ENCODE data around the gene DNAJC13. TPM values are rescaled to one million over a fixed set of nuclear protein-coding genes. Genes with fewer than 3 reads are reported as not detected.
A peak's percentile ranks its signal among the peaks of the same experiment; 100 is the strongest.
"Not testable (repeated sequence)": the region's sequence is repeated elsewhere in the genome, so short reads cannot be mapped to it uniquely, and the experiment has no call there.

DNAJC13 gene
- total RNA-seq, 1 experiment from 2014 or later: 27.2 TPM

DNA sequence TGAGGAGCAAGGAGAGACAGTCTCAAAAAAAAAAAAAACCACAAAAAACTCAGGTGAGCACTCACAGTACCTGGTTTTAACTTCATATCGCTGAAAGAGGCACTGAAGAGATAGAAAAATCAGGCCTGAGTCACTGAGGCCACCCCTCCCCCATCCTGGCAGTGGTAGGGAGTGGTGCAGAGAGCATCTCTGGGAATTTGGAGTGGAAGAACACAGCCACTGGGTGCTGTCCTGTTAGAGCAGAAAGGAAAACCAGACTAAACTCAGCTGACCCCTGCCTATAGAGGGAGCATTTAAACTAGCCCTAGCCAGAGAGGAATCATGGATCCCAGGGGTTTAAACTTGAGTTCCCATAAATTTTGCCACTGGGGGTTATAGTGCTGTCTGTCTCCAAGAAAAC is 22.2 kb upstream of the DNAJC13 start:
- Histone ChIP-seq H3K4me1 (no peaks in the 10 kb centered on the region), H3K4me3 (no peak overlapping the region), H3K9me3 (replicated peaks) (no peaks in the 10 kb centered on the region), H3K27me3 (no peaks in the 10 kb centered on the region), H3K27ac (no peak overlapping the region), H3K36me3 (no peaks in the 10 kb centered on the region)
- DNase-seq: no peak

DNA sequence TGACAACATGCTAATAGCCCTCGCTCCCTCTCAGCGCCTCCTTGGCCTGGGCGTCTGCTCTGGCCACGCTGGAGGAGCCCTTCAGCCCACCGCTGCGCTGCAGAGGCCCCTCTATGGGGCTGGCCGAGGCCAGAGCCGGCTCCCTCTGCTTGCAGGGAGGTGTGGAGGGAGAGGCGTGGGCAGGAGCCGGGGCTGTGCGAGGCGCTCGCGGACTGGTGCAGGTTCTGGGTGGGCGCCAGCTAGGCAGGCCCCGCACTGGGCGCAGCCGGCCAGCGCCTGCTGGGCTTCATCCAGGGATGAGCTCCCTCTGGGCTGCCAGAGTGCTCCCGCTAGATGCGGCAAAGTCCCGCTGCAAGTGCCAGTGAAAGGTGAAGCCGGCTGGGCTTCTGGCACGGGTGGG is 21.0 kb upstream of the DNAJC13 start:
- H3K9me3 ChIP-seq (replicated peaks): no peaks in the 10 kb centered on the region
- no peak for DNase-seq

DNA sequence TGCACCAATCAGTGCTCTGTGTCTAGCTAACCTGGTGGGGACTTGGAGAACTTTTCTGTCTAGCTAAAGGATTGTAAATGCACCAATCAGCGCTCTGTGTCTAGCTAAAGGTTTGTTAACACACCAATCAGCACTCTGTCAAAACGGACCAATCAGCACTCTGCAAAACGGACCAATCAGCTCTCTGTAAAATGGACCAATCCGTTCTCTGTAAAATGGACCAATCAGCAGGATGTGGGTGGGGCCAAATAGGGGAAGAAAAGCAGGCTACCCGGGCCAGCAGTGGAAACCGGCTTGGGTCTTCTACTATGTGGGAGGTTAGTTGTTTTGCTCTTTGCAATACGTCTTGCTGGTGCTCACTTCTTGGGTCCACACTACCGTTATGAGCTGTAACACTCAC is 20.5 kb upstream of the DNAJC13 start:
- H3K9me3 ChIP-seq (replicated peaks); H3K27me3 ChIP-seq; H3K4me3 ChIP-seq; H3K4me1 ChIP-seq; H3K36me3 ChIP-seq; H3K27ac ChIP-seq: not testable (repeated sequence)
- DNase-seq: peak; percentile 8 to 15

More for the DNA sequence above, 21.0 kb upstream of the DNAJC13 start:
- Histone ChIP-seq H3K27ac (no peak overlapping the region), H3K36me3 (no peaks in the 10 kb centered on the region), H3K4me1 (no peaks in the 10 kb centered on the region), H3K4me3 (no peak overlapping the region), H3K27me3 (no peaks in the 10 kb centered on the region)

DNA sequence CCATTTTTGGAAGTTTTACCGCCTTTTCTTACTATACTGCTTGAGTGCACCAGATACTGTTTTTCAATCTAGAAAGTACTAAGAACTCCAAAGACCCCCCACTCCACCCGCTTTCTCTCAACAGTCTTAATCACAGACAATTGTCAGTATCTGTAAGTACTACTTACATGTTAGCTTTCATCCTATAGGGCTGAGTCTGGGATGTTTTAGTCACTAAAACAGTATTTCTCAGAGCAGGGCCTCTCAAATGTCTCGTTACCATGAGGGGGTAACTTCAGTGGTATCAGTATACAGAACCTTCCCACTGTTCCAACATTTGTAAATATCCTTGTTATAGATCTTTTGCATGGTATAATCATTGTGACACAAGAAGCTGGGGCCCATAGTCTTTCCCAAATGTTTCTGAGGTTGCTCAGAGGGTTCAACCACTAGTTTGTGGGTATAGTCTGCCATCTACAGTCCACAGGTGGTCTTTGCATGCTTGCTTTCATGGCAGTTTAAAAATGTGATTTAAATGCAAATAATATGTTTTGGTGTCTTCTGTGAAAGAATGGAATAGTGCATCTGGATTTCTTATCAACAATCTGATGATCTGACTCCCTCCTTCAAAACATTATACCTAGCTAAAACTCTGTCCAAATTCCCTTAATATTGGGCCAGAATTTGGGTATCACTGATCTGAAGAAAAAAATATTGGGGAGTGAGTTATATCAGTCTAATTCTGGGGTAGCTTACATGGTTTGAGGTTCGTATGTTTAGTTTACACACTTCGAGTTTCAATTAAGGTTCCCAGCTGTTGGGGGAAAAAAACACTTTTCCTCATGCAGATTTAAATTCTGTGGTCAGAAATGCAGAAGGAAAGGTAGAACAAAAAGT is 18.0 kb upstream of the DNAJC13 start:
- H3K4me1 ChIP-seq: no peaks in the 10 kb centered on the region
- peak; percentile 12 to 65 for DNase-seq
- no peaks in the 10 kb centered on the region for H3K36me3 ChIP-seq
- H3K9me3 ChIP-seq (replicated peaks): no peaks in the 10 kb centered on the region
- no peak overlapping the region for H3K4me3 ChIP-seq
- peaks cover 8% of the 10 kb centered on the region for H3K27me3 ChIP-seq
- H3K27ac ChIP-seq: no peak overlapping the region

DNA sequence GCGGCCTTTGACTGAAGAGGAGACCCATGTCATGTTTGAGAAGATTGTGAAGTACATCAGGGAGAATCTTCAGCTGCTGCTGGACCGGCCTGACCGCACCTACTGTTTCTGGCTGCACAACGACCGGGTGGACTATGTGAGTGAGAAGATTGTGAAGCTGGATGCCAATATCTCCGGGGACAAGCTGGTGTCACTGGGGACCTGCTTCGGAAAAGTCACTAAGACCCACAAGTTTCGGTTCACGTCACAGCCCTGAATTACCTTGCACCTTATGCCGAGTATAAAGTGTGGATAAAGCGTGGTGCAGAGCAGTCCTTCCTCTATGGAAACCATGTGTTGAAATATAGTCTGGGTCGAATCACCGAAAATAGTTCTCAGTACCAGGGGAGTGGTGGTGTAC is 16.0 kb upstream of the DNAJC13 start:
- no peak overlapping the region for H3K4me3 ChIP-seq
- H3K27ac ChIP-seq: no peak overlapping the region
- no peaks in the 10 kb centered on the region for H3K4me1 ChIP-seq
- DNase-seq: no peak
- H3K27me3 ChIP-seq: peaks cover 10% of the 10 kb centered on the region
- no peaks in the 10 kb centered on the region for H3K36me3 ChIP-seq
- H3K9me3 ChIP-seq (replicated peaks): no peaks in the 10 kb centered on the region

DNA sequence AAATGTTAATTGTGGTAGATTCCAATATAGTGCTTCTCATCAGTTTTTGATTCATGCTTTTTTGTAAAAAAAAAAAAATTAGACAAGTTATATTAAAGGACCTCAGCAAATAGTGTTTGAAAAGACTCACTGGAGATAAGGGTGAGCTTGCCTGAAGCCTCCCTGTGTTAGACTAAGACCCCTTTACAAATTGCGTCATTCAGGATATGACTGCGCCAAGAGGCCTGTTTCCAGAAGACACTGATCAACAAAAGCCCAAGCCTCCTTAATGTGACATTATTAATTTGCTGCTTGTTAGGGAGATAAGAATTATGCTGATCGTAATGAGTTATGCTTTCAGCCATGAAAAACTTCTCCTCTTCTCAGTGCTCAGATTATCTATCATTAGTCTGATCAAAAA is 13.0 kb upstream of the DNAJC13 start:
- Histone ChIP-seq H3K4me1 (no peaks in the 10 kb centered on the region), H3K27ac (no peak overlapping the region), H3K9me3 (replicated peaks) (no peaks in the 10 kb centered on the region), H3K27me3 (peaks cover 12% of the 10 kb centered on the region), H3K4me3 (no peak overlapping the region), H3K36me3 (no peaks in the 10 kb centered on the region)
- DNase-seq: no peak

DNA sequence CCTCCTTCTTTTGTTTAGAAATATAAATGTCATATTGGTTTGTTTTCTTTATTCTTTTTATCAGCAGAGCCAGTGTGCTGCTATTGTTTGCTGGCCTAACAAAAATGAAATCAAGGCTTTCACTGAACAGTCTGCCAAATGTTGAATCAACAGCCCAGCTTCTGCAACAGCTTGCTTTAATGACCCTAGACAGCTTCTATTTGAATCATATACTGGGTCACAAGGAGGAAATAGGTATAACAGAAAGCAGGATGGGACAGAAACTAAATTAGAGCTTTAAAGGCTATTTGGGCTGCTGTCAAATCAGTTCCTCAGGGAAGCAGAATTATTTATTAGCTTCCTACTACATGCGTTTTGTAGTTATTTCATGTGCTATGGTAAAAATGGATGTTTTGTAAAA is 12.1 kb upstream of the DNAJC13 start:
- H3K36me3 ChIP-seq: no peaks in the 10 kb centered on the region
- peaks cover 12% of the 10 kb centered on the region for H3K27me3 ChIP-seq
- no peak for DNase-seq
- no peak overlapping the region for H3K4me3 ChIP-seq
- H3K4me1 ChIP-seq: no peaks in the 10 kb centered on the region
- no peak overlapping the region for H3K27ac ChIP-seq
- no peaks in the 10 kb centered on the region for H3K9me3 ChIP-seq (replicated peaks)

DNA sequence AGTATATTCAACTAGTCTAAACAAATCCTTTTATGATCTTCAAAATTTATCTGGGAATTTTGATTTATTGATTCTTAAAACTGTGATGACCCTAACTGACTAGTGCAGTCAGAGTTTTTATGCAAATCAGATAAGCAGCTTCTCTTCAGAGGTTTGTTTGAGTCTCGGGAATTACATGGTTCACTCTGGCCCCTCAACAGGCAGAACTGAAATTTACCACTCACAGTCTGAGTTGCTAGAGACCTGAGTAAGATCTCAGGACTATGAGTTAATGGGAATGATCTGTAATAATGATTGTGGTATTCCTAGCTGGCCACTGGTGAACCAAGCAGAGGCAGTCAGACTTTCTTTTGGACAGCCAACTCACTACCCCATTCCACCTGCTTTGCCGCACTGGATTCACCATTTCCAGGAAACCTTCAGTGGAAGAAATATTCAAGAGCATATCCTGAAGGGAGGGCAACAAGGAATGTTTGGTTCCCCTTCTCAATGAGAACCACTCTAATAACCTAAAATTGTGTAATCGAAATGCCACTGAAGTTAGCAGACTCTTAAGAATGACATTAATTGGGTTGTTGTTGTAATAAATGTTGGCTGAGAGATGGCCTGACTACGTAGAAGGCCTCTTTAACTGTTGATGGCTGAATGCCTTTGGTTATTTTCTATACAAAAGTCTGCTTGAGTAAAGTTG is 11.5 kb upstream of the DNAJC13 start:
- Histone ChIP-seq H3K27me3 (peaks cover 12% of the 10 kb centered on the region), H3K9me3 (replicated peaks) (no peaks in the 10 kb centered on the region), H3K4me1 (no peaks in the 10 kb centered on the region), H3K36me3 (no peaks in the 10 kb centered on the region), H3K4me3 (no peak overlapping the region), H3K27ac (no peak overlapping the region)
- no peak for DNase-seq

DNA sequence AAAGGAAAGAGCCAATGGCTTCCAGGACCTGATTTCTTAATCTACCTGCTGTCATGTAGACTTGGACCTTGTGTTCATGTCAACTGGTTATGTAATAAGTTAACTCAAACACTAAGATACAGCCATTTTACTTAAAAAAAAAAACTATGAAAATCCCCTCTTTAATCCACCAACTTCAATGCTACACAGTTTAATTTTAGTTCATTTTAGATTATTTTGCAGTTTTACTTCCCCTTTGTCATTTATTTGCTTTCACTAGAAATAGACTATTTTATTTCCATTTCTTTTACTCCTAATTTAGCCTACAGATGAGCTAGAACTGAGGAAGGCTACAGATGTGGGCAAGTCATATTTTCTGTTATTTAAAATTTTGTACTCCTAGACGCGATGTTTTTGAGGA is 10.7 kb upstream of the DNAJC13 start:
- Histone ChIP-seq H3K4me3 (no peak overlapping the region), H3K9me3 (replicated peaks) (no peaks in the 10 kb centered on the region), H3K27me3 (peaks cover 12% of the 10 kb centered on the region), H3K27ac (no peak overlapping the region), H3K4me1 (no peaks in the 10 kb centered on the region), H3K36me3 (no peaks in the 10 kb centered on the region)
- no peak for DNase-seq

DNA sequence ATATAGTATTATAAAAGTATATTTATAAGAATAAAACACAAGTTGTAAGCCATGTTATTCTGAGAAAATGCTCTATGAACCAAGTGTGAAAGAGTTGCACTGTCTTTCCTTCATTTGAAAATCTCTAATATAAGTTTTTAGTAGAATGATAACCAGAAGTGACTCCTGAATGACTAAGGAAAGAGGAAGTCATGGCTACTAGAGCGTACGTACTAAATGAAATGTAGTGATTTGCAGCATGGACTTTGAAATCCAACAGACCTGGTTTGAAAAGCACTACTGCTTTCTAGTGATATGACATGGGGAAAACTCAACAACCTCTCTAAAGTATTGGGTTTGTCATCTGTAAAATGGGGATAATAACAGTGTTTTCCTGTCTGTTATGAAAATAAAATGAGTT is 10.3 kb upstream of the DNAJC13 start:
- H3K9me3 ChIP-seq (replicated peaks): no peaks in the 10 kb centered on the region
- H3K27me3 ChIP-seq: peaks cover 12% of the 10 kb centered on the region; the same call in 1 of the 2 replicates
- DNase-seq: no peak
- H3K36me3 ChIP-seq: no peaks in the 10 kb centered on the region
- H3K27ac ChIP-seq: no peak overlapping the region
- no peaks in the 10 kb centered on the region for H3K4me1 ChIP-seq
- H3K4me3 ChIP-seq: no peak overlapping the region

DNA sequence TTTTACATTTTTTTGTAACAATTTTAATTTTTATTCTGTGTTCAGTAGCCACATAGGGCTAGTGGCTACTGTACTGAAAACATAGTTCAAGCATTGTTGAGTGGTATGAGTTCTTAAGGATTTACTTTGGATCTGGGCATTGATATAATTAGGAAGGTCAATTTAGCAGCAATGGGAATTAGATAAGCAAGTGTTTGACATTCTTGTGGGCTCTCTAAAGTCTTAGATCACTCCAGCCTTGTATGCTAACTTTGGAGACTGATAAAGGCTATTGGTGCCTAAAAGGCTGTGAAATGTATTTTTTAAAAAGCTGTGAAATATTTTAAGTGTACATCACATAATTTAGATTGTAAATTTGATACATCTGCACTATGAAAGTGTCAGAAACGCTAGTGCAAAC is 2.5 kb upstream of the DNAJC13 start:
- H3K9me3 ChIP-seq (replicated peaks): no peaks in the 10 kb centered on the region
- DNase-seq: no peak
- H3K4me3 ChIP-seq: no peak overlapping the region
- no peaks in the 10 kb centered on the region; the same call in 1 of the 2 replicates for H3K27me3 ChIP-seq
- no peaks in the 10 kb centered on the region for H3K36me3 ChIP-seq
- H3K27ac ChIP-seq: no peak overlapping the region
- H3K4me1 ChIP-seq: no peaks in the 10 kb centered on the region

DNA sequence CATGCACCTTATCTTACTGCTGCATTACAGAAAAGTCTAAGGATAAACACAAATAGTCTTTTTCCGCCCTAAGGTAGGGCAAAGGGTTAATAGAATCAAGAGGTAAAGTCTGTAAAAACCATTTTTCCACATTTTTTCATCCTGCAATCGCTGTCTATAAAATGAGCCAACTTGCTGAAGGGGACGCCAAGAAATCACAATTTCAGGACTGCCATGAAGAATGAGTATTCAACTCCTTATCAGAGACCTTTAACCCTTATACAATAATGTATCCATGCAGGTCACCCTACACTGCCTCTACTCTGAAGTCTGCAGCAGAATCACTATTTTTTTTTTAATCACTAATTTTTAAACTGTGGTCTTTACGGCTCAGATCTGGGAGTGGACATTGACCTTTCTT is 1.1 kb upstream of the DNAJC13 start:
- Histone ChIP-seq H3K36me3 (no peaks in the 10 kb centered on the region), H3K27me3 (no peaks in the 10 kb centered on the region), H3K4me1 (no peaks in the 10 kb centered on the region), H3K27ac (no peak overlapping the region), H3K4me3 (no peak overlapping the region), H3K9me3 (replicated peaks) (no peaks in the 10 kb centered on the region)
- DNase-seq: no peak

DNA sequence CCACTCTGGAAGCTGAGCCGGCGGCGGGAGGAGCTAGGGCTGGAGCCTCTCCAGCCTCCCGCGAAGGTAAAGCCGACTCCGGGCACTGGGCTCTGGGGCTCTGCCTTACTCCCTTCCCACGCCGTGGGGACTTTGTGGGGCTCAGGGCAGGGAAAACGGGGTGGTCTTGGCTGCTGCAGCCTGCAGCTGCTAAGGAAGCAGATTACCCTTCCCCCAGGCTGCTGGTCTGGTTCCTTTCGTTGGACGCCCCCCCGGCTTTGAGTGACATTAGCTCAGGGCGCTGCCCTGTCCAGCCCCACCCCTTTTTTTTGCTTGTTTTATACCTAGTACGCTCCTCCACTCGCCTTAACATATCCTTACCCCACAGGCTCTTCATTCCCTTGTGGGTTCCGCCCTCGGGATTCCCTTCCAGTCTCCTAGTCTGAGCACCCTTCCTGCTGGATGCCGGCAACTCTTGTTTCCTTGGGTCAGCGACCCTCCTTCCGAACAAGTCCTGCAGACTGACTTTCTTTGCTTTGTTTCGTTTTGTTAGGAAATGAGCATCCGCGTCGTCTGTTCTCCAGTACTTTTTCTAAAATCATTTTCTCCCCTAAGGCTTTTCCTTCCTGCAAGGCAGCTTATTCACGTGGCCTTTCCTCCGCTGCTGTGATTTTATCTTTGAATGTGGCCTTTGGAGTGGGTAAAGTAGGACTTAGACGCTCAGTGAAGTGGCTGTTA is 551 bp downstream of the DNAJC13 start:
- H3K36me3 ChIP-seq: no peaks in the 10 kb centered on the region
- H3K27me3 ChIP-seq: no peaks in the 10 kb centered on the region
- DNase-seq: peak; percentile 63 to 65
- no peaks in the 10 kb centered on the region for H3K9me3 ChIP-seq (replicated peaks)
- no peaks in the 10 kb centered on the region for H3K4me1 ChIP-seq
- H3K4me3 ChIP-seq: peak overlapping the region; percentile 82
- peak overlapping the region; percentile 60 for H3K27ac ChIP-seq

DNA sequence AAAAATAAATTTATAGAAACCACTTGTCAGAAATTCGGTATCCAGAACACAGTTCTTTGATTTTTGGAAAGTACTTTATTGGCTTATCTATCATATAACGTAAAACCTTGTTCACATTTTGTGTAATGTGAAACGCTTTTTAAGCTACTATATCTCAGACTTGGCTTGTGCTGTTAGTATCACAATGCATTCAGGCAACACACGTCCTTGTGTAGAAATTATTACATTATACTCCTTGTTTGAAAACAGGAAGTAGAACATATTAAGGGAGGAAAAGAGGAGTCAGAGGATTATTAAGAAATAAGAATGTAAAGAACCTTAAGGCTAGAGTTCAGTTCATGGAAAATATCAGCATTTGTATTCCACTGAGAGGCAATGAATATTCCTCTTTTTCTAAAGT is 1.6 kb downstream of the DNAJC13 start:
- peak overlapping the region; percentile 82 for H3K4me3 ChIP-seq
- no peak overlapping the region for H3K27ac ChIP-seq
- no peaks in the 10 kb centered on the region for H3K9me3 ChIP-seq (replicated peaks)
- H3K4me1 ChIP-seq: no peaks in the 10 kb centered on the region
- H3K36me3 ChIP-seq: no peaks in the 10 kb centered on the region
- DNase-seq: no peak
- no peaks in the 10 kb centered on the region for H3K27me3 ChIP-seq

DNA sequence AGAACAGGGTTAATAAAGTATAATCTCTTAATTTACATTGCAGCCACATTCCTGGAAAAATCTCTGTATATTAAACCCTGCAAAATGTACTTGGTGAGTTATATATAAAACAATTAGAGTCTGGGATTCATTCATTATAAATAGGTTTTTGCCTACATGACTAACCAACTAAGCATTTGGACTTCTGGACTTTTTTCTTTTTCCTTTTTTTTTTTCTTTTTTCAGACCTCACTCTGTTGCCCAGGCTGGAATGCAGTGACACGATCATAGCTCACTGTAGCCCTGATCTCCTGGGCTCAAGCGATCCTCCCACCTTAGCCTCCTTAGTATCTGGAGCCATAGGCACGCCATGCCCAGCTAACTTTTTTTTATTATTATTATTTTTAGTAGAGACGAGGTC is 4.5 kb downstream of the DNAJC13 start:
- Histone ChIP-seq H3K27ac (no peak overlapping the region), H3K4me3 (no peak overlapping the region), H3K9me3 (replicated peaks) (no peaks in the 10 kb centered on the region), H3K36me3 (0 out of 2 replicates have a peak, but pooled peaks cover 2% of the 10 kb centered on the region), H3K27me3 (no peaks in the 10 kb centered on the region), H3K4me1 (no peaks in the 10 kb centered on the region)
- no peak for DNase-seq
